ENCODE data around the gene BTD. TPM values are rescaled to one million over a fixed set of nuclear protein-coding genes. Genes with fewer than 3 reads are reported as not detected.
"Not testable (repeated sequence)": the region's sequence is repeated elsewhere in the genome, so short reads cannot be mapped to it uniquely, and the experiment has no call there.

BTD gene
- total RNA-seq, 4 donors from 2014 or later, result 15.1 to 39.7 (median 26.0) TPM

DNA sequence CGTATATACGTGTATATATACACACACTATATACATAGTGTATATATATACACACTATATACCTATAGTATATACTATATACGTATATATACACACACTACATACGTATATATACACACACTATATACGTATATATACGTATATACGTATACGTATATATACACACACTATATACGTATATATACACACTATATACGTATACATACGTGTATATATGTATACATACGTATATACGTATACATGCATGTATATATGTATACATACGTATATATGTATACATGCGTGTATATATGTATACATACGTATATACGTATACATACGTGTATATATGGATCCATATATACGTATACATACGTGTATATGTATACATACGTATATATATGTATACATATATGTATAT, 9.6 kb upstream of the BTD start:
- Histone ChIP-seq H3K27me3 (no peaks in the 10 kb centered on the region), H3K36me3 (peaks cover 0 to 62% of the 10 kb centered on the region in 2 donors), H3K4me1 (no peaks in the 10 kb centered on the region), H3K27ac (no peak overlapping the region), H3K9me3 (no peaks in the 10 kb centered on the region), H3K4me3 (no peak overlapping the region)
- in situ Hi-C loops (cut with MboI; ENCODE audit: low sequenced_read_pairs in 4 of 4) (no loop called here), intact Hi-C loops (cut with DNase I; ENCODE audit: low total_unique reads) (no loop called here)
- DNase-seq, result no peak
- TF ChIP-seq POLR2A (IDR thresholded peaks at IDR 0.05) (no peak), CTCF (IDR thresholded peaks at IDR 0.05 in 4 of 5, conservative IDR thresholded peaks at IDR 0.05 in 1 of 5) (no peak)
- no peak for ATAC-seq

GRCh38 chr3:15592968-15593367, 8.6 kb upstream of the BTD start:
- intact Hi-C loops (cut with DNase I; ENCODE audit: low total_unique reads) (no loop called here), in situ Hi-C loops (cut with MboI; ENCODE audit: low sequenced_read_pairs in 4 of 4) (no loop called here)
- Histone ChIP-seq H3K9me3 (no peaks in the 10 kb centered on the region), H3K4me3 (no peak overlapping the region), H3K4me1 (no peaks in the 10 kb centered on the region), H3K27ac (no peak overlapping the region), H3K27me3 (no peaks in the 10 kb centered on the region), H3K36me3 (peaks cover 0 to 60% of the 10 kb centered on the region in 2 donors)
- TF ChIP-seq CTCF (IDR thresholded peaks at IDR 0.05 in 4 of 5, conservative IDR thresholded peaks at IDR 0.05 in 1 of 5) (no peak), POLR2A (IDR thresholded peaks at IDR 0.05) (no peak)
- no peak for ATAC-seq
- no peak for DNase-seq

DNA sequence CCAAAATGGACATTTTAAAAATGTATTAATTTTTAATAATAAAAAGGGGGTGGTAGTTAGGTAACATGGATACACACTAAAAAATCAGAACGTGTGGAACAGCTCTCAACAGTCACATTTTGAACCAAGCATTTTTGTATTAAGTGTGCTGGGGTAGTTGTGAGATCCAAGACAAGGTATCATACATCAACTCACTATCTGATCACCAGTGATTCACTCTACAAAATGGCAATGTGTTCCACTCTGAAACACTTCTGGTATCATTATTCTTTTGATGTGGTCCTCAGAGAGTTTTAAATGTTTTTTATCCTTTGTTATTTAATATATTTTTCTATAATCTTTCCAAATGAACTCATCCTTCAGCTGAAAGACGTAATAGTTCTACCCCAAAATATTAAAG, 5.6 kb upstream of the BTD start:
- Histone ChIP-seq H3K36me3 (peaks cover 0 to 45% of the 10 kb centered on the region in 2 donors), H3K4me1 (peaks cover 15 to 16% of the 10 kb centered on the region in 2 donors), H3K27me3 (no peaks in the 10 kb centered on the region), H3K9me3 (no peaks in the 10 kb centered on the region), H3K4me3 (no peak overlapping the region), H3K27ac (no peak overlapping the region)
- no peak for DNase-seq
- intact Hi-C loops (cut with DNase I; ENCODE audit: low total_unique reads) (no loop called here), in situ Hi-C loops (cut with MboI; ENCODE audit: low sequenced_read_pairs in 4 of 4) (no loop called here)
- ATAC-seq, result no peak
- TF ChIP-seq POLR2A (IDR thresholded peaks at IDR 0.05), result no peak
- no peak for TF ChIP-seq CTCF (IDR thresholded peaks at IDR 0.05 in 4 of 5, conservative IDR thresholded peaks at IDR 0.05 in 1 of 5)

GRCh38 chr3:15601046-15601398, 523 bp upstream of the BTD start:
- TF ChIP-seq CTCF (IDR thresholded peaks at IDR 0.05 in 4 of 5, conservative IDR thresholded peaks at IDR 0.05 in 1 of 5), result no peak
- TF ChIP-seq POLR2A (IDR thresholded peaks at IDR 0.05), result no peak
- Histone ChIP-seq H3K36me3 (peaks cover 0 to 21% of the 10 kb centered on the region in 2 donors), H3K9me3 (no peaks in the 10 kb centered on the region), H3K4me1 (peaks cover 24 to 34% of the 10 kb centered on the region in 2 donors), H3K27ac (peak overlapping the region; percentile 87 to 92 (median 91)), H3K4me3 (peak overlapping the region; percentile 73 to 94 (median 92)), H3K27me3 (no peaks in the 10 kb centered on the region)
- intact Hi-C loops (cut with DNase I; ENCODE audit: low total_unique reads), result loop anchor here (5.0 kb wide), 2 partner anchors 36 to 1424 kb away; partner anchors contain the start of genes LSM3 and XPC
- DNase-seq (no peak), ATAC-seq (peak; percentile 24 to 32)
- in situ Hi-C loops (cut with MboI; ENCODE audit: low sequenced_read_pairs in 4 of 4), result loop anchor here in 1 of 4 donors (25.0 kb wide), 2 partner anchors 661 to 936 kb away; partner anchors contain the start of genes DPH3 and OXNAD1

DNA sequence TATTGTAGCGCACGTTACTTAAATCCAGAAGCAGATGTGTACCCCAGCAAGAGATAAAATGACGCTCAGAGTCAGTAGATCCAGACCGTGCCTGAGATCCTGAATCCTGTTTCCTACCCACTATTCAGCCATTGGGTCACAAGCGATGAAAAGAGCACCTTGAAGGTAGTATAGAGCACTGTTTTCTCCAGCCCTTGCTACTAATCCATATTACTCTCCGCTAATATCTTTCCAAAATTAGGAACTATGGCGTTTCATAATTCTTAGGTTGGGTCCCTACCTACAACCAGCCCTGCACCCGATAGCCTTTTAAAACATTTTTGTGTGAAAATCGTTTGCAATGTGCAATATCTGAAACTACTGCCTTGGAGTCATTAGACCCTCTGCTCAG, 596 bp downstream of the BTD start:
- in situ Hi-C loops (cut with MboI; ENCODE audit: low sequenced_read_pairs in 4 of 4), result loop anchor here in 1 of 4 donors (25.0 kb wide), 2 partner anchors 660 to 935 kb away; partner anchors contain the start of genes DPH3 and OXNAD1
- intact Hi-C loops (cut with DNase I; ENCODE audit: low total_unique reads), result loop anchor here (5.0 kb wide), 2 partner anchors 35 to 1425 kb away; partner anchors contain the start of genes LSM3 and XPC
- peak; percentile 24 to 33 for ATAC-seq

GRCh38 chr3:15602816-15603215, 1.3 kb downstream of the BTD start:
- intact Hi-C loops (cut with DNase I; ENCODE audit: low total_unique reads) (loop anchor here (5.0 kb wide), 2 partner anchors 34 to 1426 kb away; partner anchors contain the start of genes LSM3 and XPC), in situ Hi-C loops (cut with MboI; ENCODE audit: low sequenced_read_pairs in 4 of 4) (loop anchor here in 1 of 4 donors (25.0 kb wide), 2 partner anchors 659 to 934 kb away; partner anchors contain the start of genes DPH3 and OXNAD1)
- H3K27me3 ChIP-seq, ATAC-seq, DNase-seq, H3K9me3 ChIP-seq: not testable (repeated sequence)
- H3K4me3 ChIP-seq, result peak overlapping the region; percentile 73 to 94 (median 92)
- H3K4me1 ChIP-seq, result peaks cover 31 to 52% of the 10 kb centered on the region in 2 donors
- H3K27ac ChIP-seq, result peak overlapping the region; percentile 87 to 92 (median 91)
- peaks cover 0 to 15% of the 10 kb centered on the region in 2 donors for H3K36me3 ChIP-seq

More for the DNA sequence above, 596 bp downstream of the BTD start:
- Histone ChIP-seq H3K9me3 (no peaks in the 10 kb centered on the region), H3K36me3 (peaks cover 0 to 15% of the 10 kb centered on the region in 2 donors), H3K4me3 (peak overlapping the region; percentile 73 to 94 (median 92)), H3K27ac (peak overlapping the region; percentile 87 to 92 (median 91)), H3K27me3 (no peaks in the 10 kb centered on the region), H3K4me1 (peaks cover 26 to 45% of the 10 kb centered on the region in 2 donors)
- TF ChIP-seq POLR2A (IDR thresholded peaks at IDR 0.05) (no peak), CTCF (IDR thresholded peaks at IDR 0.05 in 4 of 5, conservative IDR thresholded peaks at IDR 0.05 in 1 of 5) (no peak)
- no peak for DNase-seq

GRCh38 chr3:15604584-15604983, 3.0 kb downstream of the BTD start:
- peak overlapping the region in 1 of 4 donors; percentile 90 for H3K27ac ChIP-seq
- ATAC-seq, H3K27me3 ChIP-seq, H3K36me3 ChIP-seq, H3K4me3 ChIP-seq, H3K9me3 ChIP-seq, DNase-seq: not testable (repeated sequence)
- peaks cover 30 to 65% of the 10 kb centered on the region in 2 donors for H3K4me1 ChIP-seq
- in situ Hi-C loops (cut with MboI; ENCODE audit: low sequenced_read_pairs in 4 of 4) (loop anchor here in 1 of 4 donors (25.0 kb wide), 2 partner anchors 658 to 933 kb away; partner anchors contain the start of genes DPH3 and OXNAD1), intact Hi-C loops (cut with DNase I; ENCODE audit: low total_unique reads) (loop anchor here (5.0 kb wide), 2 partner anchors 33 to 1427 kb away; partner anchors contain the start of genes LSM3 and XPC)

Measured in gastrocnemius medialis (tissue), 4 donors.